ENCODE data around the gene SYPL2. TPM values are rescaled to one million over a fixed set of nuclear protein-coding genes. Genes with fewer than 3 reads are reported as not detected.
A peak's percentile ranks its signal among the peaks of the same experiment; 100 is the strongest.

SYPL2 gene
- polyA plus RNA-seq, 5 donors, result 0.13 to 9.0 (median 0.26) TPM

DNA sequence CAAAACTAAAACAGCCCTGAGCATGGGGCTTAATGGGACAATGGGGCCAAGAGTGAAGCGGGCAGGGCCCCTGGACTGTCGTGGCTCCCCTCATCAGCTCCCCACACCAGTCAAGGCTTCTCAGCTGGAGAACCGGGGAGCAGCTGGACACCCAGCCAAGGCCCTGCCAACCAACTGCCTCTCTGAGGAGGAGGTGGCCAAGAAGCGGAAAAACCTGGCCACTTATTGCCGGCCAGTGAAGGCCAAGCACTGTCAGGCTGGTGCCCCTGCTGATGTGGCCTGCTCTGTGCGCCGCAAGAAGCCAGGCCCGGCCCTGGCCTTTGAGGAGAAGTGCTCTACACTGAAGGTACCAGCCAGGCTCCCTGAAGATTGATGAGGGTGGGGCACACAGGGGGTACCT, 25.0 kb downstream of the SYPL2 start:
- DNase-seq, result no peak

DNA sequence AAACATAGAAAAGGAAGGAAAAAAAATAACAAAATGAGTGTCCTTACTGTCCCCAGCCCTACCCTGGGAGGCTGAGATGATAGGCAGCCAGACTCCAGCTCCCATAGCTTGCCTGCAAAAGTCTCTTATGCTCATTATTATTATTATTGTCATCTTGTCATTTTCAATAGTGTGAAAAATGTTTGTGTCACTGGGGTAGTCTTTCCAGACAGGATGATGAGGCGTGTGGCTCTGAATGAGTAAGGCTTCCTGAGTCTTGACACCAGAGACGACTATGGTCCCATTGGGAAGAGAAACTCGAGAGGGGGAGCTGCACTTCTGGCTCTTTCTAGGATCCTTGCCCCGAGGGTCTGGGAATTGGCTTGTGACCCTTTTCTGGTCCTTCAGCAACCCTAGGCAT, 26.4 kb downstream of the SYPL2 start:
- DNase-seq, result no peak

DNA sequence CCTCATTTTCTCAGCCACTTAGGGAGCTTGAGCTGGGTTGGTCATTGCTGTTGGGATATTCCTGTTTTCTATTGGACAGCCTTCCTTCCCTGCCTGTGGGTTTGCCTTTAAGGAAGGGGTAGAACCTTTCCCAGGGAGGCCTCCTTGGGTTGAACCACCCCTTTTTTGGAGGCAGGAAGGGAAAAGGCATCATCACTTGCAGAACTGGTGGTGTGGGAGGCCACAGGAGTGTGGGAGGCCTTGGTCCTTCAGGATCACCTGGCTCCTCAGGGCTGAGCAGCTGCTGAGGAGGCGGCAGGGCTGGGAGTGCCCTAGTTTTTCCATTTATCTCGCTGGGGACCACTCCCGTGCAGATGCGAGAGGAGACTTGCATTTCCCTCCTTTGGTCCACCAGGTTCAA, 26.9 kb downstream of the SYPL2 start:
- no peak for DNase-seq

DNA sequence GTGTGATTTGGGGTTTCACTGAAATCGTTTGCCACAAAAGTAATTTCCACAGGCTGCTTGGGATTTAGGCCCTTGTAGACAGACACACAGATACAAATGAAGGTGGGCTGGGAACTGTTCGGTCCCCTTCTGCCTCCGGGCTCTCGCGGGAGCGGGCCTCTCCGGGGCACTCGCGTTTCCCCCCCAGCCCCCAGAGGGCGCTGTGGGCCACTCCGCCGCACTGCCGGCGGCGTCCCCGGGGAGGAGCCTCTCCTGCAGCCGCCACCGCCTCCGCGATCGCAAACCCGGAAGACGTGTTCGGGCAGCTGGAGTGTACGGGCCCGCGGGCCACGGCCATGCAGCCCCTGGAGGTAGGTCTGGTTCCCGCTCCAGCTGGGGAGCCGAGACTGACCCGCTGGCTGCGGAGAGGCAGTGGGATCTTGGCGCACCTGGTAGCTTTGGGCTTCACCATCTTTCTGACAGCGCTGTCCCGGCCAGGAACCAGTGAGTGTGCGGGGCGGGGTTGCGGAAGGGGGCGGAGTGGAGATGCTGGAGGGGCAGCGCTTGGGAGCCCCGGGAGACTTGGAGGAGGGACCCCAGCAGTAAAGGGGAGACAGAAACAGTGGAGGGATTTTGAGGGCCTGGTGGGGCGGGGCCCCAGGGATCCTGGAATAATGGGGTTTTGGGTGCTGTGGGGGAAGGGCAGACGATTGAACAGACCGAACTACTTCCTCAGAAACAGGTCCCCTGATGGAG, 27.6 kb downstream of the SYPL2 start, which contains the start of gene CYB561D1:
Gene CYB561D1, plus strand, starts transcription at position 290 of the 735 bp plus-strand sequence. Its CDS starts 46 bp downstream, at position 336.
- peak; percentile 85 to 86 for DNase-seq

DNA sequence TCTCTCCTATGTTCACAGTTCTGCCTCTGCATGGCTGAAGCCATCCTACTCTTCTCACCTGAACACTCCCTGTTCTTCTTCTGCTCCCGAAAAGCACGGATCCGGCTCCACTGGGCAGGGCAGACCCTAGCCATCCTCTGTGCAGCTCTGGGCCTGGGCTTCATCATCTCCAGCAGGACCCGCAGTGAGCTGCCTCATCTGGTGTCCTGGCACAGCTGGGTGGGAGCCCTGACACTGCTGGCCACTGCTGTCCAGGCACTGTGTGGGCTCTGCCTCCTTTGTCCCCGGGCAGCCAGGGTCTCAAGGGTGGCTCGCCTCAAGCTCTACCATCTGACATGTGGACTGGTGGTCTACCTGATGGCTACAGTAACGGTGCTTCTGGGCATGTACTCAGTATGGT, 29.4 kb downstream of the SYPL2 start:
- no peak for DNase-seq

DNA sequence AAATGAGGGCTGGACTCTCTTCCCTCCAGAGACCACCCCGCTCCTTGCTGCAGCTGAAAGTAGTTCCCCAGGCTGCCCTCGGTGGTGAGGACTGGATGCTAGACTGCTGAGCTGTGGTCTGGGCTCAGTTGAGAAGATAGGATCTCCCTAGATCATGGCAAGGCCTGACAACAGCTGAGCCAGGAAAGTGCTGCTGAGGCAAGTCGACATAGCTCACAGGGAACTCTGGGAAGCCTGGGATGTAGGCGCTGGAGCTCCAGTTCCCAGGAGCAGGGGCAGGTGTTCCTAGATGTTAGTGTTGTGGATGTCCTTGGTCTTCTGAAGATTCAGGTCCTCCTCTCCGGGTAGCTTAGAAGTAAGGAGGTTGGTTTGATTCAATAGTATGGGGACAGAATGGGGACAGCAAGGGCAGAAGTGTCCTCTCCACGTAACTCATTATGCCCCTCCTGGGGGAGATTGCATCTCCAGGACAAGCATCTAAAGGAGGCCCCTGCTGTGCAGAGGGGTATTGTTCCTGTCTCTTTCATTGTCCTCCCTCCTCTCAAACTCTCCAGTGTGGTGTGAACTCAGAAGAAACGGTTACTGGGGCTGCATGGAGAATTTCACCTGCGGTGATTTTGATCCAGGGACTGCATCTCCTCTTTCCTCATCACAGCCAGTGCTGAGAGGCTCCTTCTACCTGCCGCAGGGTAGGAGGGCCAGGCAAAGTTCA, 31.3 kb downstream of the SYPL2 start:
- no peak for DNase-seq

DNA sequence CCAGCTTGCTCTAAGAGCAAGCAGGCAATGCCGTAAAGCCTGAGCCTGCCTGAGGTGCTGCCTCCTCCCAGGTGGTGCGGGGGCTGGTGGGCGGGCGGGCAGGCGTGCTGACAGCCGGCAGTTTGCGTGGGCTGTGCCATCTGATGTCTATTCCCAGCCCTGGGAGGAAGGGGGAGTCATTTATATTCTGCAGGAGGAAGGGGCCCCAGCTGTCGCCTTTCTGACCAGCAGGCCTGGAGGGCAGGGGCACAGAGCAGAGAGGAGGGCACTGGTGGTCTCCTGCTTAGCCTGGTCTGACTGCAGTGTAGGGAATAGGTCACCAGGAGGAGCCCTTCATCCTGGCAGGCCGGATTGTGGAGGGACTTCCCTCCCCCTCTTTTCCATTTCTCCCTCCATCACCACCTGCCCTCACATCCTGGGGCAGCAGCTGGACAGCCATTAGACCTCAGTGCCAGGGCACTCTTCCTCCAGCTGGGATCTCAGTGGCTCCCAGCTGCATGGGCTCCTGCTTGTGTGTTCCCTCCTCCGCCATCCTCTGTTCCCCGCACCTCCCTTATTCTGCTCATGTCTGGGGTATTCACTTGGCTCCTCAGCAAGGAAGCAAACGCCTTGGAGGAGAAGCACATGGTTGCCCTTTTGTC, 31.9 kb downstream of the SYPL2 start:
- no peak for DNase-seq

DNA sequence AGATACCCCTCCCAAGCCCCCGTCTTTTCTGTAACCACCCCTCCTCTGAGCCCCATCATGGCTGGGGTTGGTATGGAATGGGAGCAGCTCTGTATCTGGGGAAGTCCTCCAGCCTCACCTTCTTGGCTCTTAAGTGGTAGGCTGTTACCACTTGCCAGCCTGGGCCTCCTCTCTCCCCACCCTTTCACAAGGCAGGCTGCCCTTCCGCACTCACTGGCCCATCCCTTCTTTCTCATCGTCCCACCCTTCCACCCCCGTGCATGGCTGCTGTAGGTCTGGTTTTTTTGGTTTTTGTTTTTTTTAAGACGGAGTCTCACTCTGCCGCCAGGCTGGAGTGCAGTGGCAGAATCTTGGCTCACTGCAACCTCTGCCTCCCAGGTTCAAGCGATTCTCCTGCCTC, 32.7 kb downstream of the SYPL2 start:
- DNase-seq, result no peak

DNA sequence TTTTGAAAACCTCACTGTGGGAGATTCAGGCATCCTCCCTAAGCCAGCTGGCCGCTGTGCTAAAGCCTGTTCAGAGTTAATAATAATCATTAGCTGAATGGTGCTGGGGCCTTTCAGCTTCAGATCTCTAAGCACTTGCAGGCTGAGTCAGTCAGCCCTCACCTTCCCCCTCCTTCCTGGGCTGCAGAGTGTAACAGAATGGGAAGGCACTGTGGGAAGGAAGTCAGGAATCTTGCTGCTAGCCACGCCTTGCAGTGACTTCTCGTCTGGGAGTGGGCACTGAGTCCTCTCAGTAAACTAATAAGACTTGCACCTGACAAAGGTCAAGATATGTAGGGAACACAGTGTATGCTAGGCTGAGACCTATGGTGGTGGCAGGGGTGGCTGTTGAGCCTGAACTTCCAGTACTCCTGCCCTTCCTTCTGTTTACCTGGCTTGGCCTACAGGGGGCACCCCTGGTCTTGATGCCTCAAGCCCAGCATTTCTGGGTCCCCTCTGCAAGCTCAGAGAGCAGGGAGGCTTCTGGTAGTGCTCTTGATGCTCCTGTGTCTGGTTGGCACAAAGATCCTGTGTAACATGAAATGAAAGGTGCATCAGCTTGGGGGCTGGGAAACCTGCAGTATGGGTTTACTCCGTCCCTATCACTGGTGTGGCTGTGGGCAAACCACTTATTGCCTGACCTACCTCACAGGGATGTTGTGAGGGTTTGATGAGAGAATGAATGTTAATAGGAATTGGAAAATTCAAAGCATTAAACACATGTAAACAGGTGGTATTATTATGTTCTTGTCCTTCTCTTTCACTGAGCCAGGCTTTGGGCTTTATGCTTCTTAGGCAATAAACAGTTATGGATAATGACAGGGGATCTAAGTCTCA, 33.6 kb downstream of the SYPL2 start:
- DNase-seq, result no peak

DNA sequence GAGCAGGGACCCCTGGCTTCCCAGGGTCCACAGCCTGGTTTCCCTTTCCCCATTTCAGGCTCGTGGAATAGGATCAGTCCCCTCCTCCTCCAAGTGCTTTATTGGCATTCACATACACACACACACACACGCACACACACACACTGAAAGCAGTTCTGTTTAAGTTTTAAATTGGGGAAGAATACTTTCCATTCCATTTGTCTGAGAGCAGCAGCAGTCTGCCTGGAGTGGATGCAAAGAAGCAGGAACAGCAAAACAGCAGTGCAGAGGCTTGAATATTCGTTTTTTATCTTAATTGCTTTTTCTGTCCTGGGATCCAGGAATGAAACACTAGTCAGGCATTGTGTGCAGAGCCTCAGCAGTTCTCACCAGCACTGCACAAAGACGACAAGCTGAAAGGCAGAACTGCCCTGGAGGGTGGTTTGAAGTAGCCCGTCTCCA, 34.6 kb downstream of the SYPL2 start:
- no peak for DNase-seq

DNA sequence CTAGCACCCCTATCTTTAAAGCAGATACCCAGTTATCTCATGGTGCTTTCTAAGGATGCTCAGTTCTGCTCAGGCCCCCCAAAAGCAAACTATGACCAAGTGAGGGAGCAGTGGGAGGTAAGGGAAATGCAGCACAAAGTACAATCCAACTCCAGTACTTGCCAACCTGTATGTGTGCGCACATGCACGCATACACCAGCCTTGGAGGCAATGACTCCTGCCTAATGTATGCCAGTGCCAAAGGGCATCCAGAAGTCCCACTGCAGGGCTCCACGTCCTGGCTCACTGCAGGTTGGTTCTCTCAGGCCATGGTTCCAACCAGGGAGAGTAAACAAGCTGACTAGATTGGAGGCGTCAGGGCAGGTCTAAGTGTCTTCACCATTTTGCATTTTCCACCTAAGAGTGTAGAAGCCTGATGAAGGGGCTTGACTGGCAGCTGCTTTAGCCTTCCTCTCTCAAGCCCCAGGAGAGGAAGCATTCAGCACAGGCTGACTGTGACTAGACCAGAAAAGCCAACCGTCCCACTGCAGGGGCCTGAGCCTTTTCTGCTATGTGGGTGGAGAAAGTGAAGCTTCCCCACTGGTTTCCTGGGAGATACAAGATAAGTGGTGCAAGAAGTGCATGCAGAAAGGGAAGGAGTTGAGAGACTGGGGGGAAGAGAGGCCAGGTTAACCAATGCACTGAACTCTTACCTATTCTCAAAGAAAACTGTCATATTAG, 35.5 kb downstream of the SYPL2 start:
- no peak for DNase-seq

DNA sequence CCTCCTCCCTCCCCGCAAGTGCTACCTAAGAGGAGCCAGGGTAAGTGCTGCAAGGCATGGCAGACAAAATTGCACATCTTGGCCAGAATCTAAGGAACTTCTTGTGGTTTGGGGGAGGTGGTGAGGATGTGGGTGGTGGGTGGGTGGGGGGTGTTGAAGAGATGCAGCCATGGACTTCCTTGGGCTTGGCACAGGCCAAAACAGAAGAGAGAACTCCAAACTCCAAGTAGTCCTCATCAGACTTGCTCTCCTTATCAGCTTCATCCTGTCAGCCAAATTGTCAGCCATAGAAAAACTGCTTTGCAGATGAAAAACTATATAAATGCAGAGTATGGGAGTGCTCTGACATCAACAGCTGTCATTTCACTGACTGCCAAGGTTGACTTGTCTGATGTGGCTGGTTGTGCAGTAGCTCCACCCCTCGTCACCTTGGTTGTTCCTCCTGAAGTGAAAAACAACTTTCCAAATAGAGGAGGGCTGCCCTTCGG, 36.1 kb downstream of the SYPL2 start:
- DNase-seq, result no peak

DNA sequence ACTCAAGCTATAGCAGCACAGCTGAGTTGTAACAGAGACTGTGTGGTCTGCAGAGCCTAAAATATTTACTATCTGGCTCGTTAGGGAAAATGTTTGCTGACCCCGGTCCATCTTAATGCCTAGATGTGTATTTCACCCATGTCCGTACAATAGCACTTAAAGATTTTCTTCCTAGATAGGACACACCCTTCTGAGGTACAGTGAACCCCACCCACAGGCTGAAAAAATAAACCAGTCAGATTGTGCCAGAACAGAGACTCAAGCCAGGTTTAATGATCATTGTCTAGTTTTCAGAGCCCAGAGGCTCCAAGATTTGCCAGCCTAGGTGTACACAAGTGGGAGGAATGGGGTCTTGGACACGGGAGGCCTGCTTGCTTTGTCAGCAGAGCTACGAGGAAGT, 37.6 kb downstream of the SYPL2 start:
- DNase-seq, result no peak

DNA sequence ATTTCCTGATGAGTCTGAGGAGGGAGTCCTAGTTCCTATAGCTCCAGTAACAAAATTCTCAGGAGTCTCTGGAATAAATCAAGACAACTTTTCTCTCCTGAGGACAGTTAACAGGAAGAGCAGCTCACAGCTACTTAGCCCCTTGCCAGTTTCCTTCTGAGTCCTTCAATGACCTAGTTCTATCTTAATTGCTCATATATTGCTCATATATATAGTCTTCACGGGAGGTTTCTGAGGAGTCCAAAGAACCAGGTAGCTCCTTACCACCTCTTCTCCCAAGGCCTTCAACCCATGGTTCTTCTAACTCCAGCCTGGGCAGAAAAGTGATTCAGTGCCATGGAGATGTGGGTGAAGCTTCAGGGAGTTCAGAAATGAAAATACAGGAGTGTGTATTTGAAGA, 38.6 kb downstream of the SYPL2 start:
- DNase-seq, result no peak

DNA sequence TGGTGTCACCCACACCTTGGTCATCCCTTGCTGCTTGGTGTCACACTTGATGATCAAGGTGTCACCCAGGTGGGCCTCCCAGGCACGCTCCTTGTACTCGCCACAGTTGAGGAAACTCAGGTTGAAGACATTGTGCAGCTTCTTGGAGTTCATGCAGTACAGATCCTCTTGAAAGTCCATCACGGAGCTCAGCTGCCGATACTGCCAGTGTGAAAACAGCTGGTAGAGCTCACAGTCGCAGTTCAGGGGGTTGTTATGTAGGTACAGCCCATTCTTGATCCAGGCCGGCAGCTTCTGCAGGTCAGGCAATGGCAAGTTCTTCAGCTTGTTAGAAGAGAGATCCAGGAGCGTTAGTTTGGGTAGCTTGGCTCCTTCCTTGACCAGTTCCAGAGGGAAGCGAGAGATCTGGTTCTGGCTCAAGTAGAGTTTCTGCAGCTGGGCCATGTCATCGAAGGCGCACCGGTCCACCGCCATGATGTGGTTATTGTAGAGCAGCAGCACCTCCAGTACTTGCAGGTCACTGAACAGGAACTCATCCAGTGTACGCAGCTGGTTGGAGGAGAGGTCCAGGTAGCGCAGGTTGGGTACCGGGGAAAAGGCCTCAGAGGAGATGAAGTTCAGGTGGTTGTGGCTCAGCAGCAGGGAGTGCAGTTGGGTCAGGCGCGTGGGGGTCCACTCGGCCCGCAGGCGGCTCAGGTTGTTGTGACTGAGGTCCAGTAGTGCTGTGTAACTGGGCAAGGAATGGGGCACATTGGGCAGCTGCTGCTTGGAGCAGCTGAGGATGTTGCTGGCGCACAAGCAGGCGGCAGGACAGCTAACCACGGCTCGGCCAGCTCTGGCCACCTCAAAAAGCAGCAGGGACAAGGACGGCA, 41.9 kb downstream of the SYPL2 start:
- DNase-seq, result no peak

DNA sequence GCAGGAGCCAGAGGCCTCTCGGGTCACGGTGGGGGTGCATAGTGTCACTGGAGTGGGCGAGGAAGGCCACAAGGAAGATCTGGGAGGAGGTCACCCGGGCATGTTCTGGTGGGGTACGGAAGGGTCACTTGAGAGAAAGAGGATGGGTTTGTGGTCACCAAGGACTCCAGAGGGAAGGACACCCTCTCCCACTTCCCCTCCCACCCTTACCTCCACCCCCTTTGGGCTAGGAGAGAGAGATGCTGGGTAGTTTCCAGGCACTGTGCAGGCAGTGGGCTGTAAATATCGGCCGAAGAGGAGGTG, 42.5 kb downstream of the SYPL2 start:
- DNase-seq, result no peak

DNA sequence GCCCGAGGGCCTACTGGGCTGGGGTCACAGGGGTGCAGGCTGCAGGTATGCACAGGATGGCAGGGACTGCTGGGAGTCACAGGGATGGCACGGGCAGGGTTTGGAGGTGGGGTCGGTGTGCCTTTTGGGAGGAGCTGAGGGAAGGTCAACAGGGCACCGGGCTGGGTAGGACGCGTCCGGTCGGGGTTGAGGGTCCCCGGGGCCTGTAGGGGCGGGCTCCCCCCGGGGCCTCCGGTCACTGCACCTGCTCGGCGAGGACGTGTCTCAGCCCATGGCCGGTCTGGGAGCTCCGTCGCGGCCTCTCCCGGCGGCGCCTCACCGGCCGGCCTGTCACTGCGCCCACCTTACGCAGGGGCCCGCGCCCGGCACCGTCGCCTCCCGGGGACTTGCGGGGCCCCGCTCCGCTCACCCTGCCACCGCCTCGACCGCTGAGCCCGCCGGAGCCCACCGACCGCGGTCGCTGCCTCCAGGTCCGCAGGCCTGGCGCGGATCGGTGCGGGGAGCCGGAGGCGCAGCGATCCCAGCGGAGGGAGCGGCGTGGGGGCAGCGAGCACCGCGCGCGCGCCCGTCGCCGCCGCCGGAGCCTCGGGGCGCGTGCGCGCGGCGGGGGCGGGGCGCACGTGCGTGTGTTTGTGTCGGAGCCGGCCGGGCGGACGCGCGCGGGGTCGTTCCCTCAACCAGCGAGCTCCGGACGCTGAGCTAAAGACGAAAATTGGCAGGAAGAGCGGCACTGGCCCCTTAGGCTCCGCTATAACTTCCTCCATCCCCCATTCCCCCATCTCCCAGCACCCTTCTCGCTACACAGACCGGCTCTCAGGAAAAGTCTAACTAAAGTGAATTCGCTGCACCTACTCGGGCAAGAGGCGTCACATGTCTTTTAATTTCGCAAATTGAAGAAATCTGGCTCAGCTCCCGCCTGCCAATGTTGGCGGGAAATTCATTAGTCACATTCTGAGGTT, 43.1 kb downstream of the SYPL2 start, which contains the start of gene AMIGO1:
Gene AMIGO1, minus strand, starts transcription at position 552 of the 959 bp plus-strand sequence. CDS start 815 bp downstream, outside the sequence.
- peak; percentile 73 for DNase-seq

DNA sequence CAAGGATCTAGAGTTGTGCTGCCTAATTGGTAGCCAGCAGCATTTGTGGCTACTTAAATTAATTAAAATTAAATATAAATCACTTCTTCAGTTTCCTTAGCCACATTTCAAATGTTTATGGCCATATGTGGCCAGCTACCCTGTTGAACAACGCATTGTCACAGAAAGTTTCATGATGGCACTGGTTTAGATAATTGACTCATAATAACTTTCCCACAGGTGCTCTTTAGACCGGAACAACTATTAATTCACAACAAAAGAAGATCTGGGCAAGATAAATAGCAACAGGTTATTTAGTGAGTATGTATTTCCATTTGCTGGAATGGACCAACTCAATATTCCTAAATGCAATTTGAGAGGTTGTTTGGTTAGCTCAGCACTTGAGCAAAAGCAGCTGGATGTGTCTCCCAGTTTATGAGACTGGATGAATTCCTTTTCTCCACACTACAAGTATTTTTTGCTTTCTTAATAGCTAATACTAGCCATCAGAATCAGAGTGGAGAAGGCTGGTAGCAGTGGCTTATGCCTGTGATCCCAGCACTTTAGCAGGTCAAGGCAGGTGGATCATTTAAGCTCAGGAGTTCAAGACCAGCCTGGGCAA, 46.9 kb downstream of the SYPL2 start:
- no peak for DNase-seq
